GM12892 (cell line): ENCODE data around the gene BANK1.

Experiments used
- POLR2A ChIP-seq: IDR thresholded peaks from 2 replicates; pipeline ENCODE4 v1.6.1; 2011; ENCODE audit warnings: low read depth, low read length, control low read depth
- POLR2AphosphoS5 ChIP-seq: IDR thresholded peaks from 2 replicates; pipeline ENCODE4 v1.6.1; 2011; ENCODE audit warnings: low read depth, low read length, control low read depth
- TAF1 ChIP-seq: IDR thresholded peaks from 2 replicates; pipeline ENCODE4 v1.6.1; 2011; ENCODE audit warnings: low read depth, mild to moderate bottlenecking, control low read depth, low read length, borderline replicate concordance

DNA sequence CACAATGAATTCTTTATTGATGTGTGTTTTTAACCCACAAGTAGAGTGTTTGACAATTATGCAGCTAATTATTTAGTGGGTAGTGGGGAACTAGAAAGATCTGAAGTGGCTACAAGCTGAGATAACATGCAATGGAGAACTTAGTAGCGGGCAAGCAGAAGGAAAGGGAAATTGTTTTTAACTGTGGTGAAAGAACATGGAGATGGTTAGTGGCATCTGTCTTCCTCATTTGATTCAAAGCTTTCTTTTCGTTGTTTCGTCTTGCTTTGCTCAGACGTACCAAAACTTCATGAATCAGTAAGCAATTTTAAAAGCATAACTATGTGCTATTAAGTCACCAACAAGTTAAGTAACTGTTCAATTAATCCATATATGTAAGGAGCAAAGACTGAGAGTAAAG lies 169.9 kb downstream of the BANK1 start:
- no peak for TF ChIP-seq POLR2A
- TF ChIP-seq TAF1, result no peak
- no peak for TF ChIP-seq POLR2AphosphoS5
